HCT116 (cell line): Measurements from ENCODE around the gene GNAT1. TPM values are rescaled to one million over a fixed set of nuclear protein-coding genes. Genes with fewer than 3 reads are reported as not detected.

ENCODE experiments used
- ATAC-seq: fragments of 200-7000 bp; cut with Tn5 transposase; 2 replicates; pipeline ENCODE4 v1.9.1; 2020; ENCODE audit warnings: mild to moderate bottlenecking, moderate library complexity
- BruUV-seq: library from RNA; stranded (reverse); fragments of 400-500 nt; replicated peaks from 2 replicates; lab custom pipeline; 2021; lab: Mats Ljungman, UMichigan
- CTCF ChIA-PET: fragments of 300-600 bp; sonication (Branson Sonifier 250); formaldehyde crosslinking; loops from one replicate; lab custom pipeline; 2021; ENCODE audit warnings: antibody characterized with exemption; lab: Charles Lee
- POLR2A ChIA-PET: fragments of 300-600, 350-600 bp; sonication (Branson Sonifier 250); formaldehyde crosslinking; loops from one replicate; lab custom pipeline; 2021; ENCODE audit warnings: antibody characterized with exemption; lab: Charles Lee
- RAD21 ChIA-PET, 2 experiments: fragments of 300-600 bp; sonication (Branson Sonifier 250); formaldehyde crosslinking; loops; one replicate each; lab custom pipeline; 2023; ENCODE audit warnings: low total read pairs in 2 of 2; ENCODE audit not compliant: uncharacterized antibody in 2 of 2, unreplicated experiment in 2 of 2, low non-redundant PET in 1 of 2; lab: Charles Lee
- DNase-seq: peaks from one replicate; pipeline ENCODE4 v3.0.0-alpha.2; 2010; ENCODE audit warnings: low read depth, low spot score
- H2AFZ ChIP-seq: fragments of 200-600 bp; shearing (Covaris generic), sonication (generic); 2 replicates; pipeline ENCODE4 v1.6.1; 2017; ENCODE audit warnings: low read depth, mixed run types, mixed read lengths, antibody characterized with exemption, low read length; ENCODE audit not compliant: poor library complexity, severe bottlenecking
- H3K27ac ChIP-seq: 2 replicates; pipeline ENCODE4 v1.5.1; 2012; ENCODE audit warnings: low read depth, low read length
- H3K27me3 ChIP-seq: fragments of 200-600 bp; sonication (generic); 2 replicates; pipeline ENCODE4 v1.6.1; 2016; ENCODE audit warnings: mixed run types, low read length, mixed read lengths; ENCODE audit not compliant: insufficient read depth
- H3K36me3 ChIP-seq, 2 experiments: fragments of 200-500 bp in 1 of 2; fragments of 200-600 bp in 1 of 2; sonication (Bioruptor generic) in 1 of 2; sonication (generic) in 1 of 2; 2 replicates each; pipeline versions ENCODE4 v1.5.1 to v1.6.1; 2014 to 2016; ENCODE audit warnings: low read length in 2 of 2, inconsistent platforms in 1 of 2, mixed read lengths in 1 of 2, mixed run types in 1 of 2; ENCODE audit not compliant: insufficient read depth in 2 of 2, control insufficient read depth in 1 of 2
- H3K4me1 ChIP-seq, 2 experiments: fragments of 200-600 bp in 1 of 2; sonication (generic) in 1 of 2; 2 replicates each; pipeline versions ENCODE4 v1.5.1 to v1.6.1; 2012 to 2017; ENCODE audit warnings: low read length in 2 of 2, inconsistent platforms in 1 of 2, mild to moderate bottlenecking in 1 of 2, mixed read lengths in 1 of 2, mixed run types in 1 of 2, moderate library complexity in 1 of 2; ENCODE audit not compliant: insufficient read depth in 2 of 2, control insufficient read depth in 1 of 2
- H3K4me2 ChIP-seq: fragments of 200-600 bp; sonication (generic); 2 replicates; pipeline ENCODE4 v1.6.1; 2017; ENCODE audit warnings: mixed run types, low read length, mixed read lengths
- H3K4me3 ChIP-seq, 2 experiments: fragments of 200-600 bp in 1 of 2; sonication (generic) in 1 of 2; replicated peaks in 1 of 2; 2 replicates each; pipeline ENCODE4 v1.5.1; 2011 to 2016; ENCODE audit warnings: low read length in 2 of 2, control low read depth in 1 of 2, low read depth in 1 of 2, mild to moderate bottlenecking in 1 of 2, mixed read lengths in 1 of 2, mixed run types in 1 of 2
- H3K79me2 ChIP-seq: fragments of 200-600 bp; sonication (generic); 2 replicates; pipeline ENCODE4 v1.6.1; 2017; ENCODE audit warnings: mild to moderate bottlenecking, mixed run types, low read length, moderate library complexity, mixed read lengths; ENCODE audit not compliant: insufficient read depth
- H3K9ac ChIP-seq: fragments of 200-600 bp; sonication (generic); 2 replicates; pipeline ENCODE4 v1.6.1; 2016; ENCODE audit warnings: low read length, mixed read lengths
- H3K9me2 ChIP-seq: fragments of 200-600 bp; sonication (generic), shearing (Covaris generic); 2 replicates; pipeline ENCODE4 v1.6.1; 2017; ENCODE audit warnings: mixed run types, mild to moderate bottlenecking, moderate library complexity; ENCODE audit not compliant: insufficient read depth
- H3K9me3 ChIP-seq, 2 experiments: fragments of 200-500 bp in 1 of 2; fragments of 200-600 bp in 1 of 2; sonication (Bioruptor generic) in 1 of 2; sonication (generic) in 1 of 2; 2 replicates each; pipeline ENCODE4 v1.6.1; 2014 to 2017; ENCODE audit warnings: low read length in 2 of 2, mixed read lengths in 2 of 2, inconsistent platforms in 1 of 2, low read depth in 1 of 2, mild to moderate bottlenecking in 1 of 2, mixed run types in 1 of 2, moderate library complexity in 1 of 2; ENCODE audit not compliant: control insufficient read depth in 1 of 2, insufficient read depth in 1 of 2
- H4K20me1 ChIP-seq: fragments of 200-600 bp; sonication (generic), shearing (Covaris generic); 2 replicates; pipeline ENCODE4 v1.6.1; 2017; ENCODE audit warnings: mixed run types, mild to moderate bottlenecking, moderate library complexity; ENCODE audit not compliant: insufficient read depth
- CEBPB ChIP-seq: IDR thresholded peaks from 2 replicates; pipeline ENCODE4 v1.6.1; 2012; ENCODE audit warnings: low read depth
- FOSL1 ChIP-seq: IDR thresholded peaks from 2 replicates; pipeline ENCODE4 v1.6.1; 2012; ENCODE audit warnings: low read depth
- POLR2A ChIP-seq: IDR thresholded peaks from 2 replicates; pipeline ENCODE4 v1.7.0; 2011; ENCODE audit warnings: borderline replicate concordance; ENCODE audit not compliant: insufficient read depth, insufficient read length; ENCODE audit errors: extremely low read depth
- POLR2AphosphoS5 ChIP-seq: IDR thresholded peaks from 2 replicates; pipeline ENCODE4 v1.6.1; 2011; ENCODE audit warnings: mild to moderate bottlenecking, low read depth, low read length, moderate library complexity
- SP1 ChIP-seq: IDR thresholded peaks from 2 replicates; pipeline ENCODE4 v1.6.1; 2012; ENCODE audit warnings: low read depth
- SRF ChIP-seq: IDR thresholded peaks from 2 replicates; pipeline ENCODE4 v1.6.1; 2012; ENCODE audit warnings: low read depth
- YY1 ChIP-seq: IDR thresholded peaks from 2 replicates; pipeline ENCODE4 v1.6.1; 2011; ENCODE audit warnings: low read length, low read depth, moderate library complexity, mild to moderate bottlenecking; ENCODE audit not compliant: insufficient replicate concordance; ENCODE audit errors: extremely low read depth
- ZBTB33 ChIP-seq: IDR thresholded peaks from 2 replicates; pipeline ENCODE4 v1.6.1; 2011; ENCODE audit warnings: mild to moderate bottlenecking, low read length, moderate library complexity; ENCODE audit not compliant: insufficient replicate concordance; ENCODE audit errors: extremely low read depth
- ZFX ChIP-seq: fragments of 450-650 bp; IDR thresholded peaks from 2 replicates; pipeline ENCODE4 v1.6.1; 2017
- intact Hi-C: fragments of 100-400 bp; cut with micrococcal nuclease; formaldehyde crosslinking; loops from 2 replicates; pipeline ENCODE4 v1.10.0; 2022
- total RNA-seq: library from RNA; stranded (reverse); gene quantifications from one replicate; pipeline ENCODE4 v1.2.1, GENCODE V29; 2021; ENCODE audit not compliant: unreplicated experiment

GNAT1 gene
- total RNA-seq, 1 experiment from 2014 or later, result not detected

GRCh38 chr3:50235716-50236483, 44.5 kb downstream of the GNAT1 start, which contains the start of gene GNAI2:
Gene GNAI2 (plus strand): TSS chr3:50236204. CDS start chr3:50236336, 132 bp downstream.
- peaks cover 43 to 55% of the 10 kb centered on the region in 2 experiments for H3K4me1 ChIP-seq
- RAD21 ChIA-PET, result interaction anchor here (0.6 to 1.1 kb wide), 3 partner anchors 9 to 14 kb away, joined by 3 to 7 read pairs (median 6); no protein-coding TSS in a partner anchor
- CTCF ChIA-PET, result interaction anchor here (0.7 to 2.9 kb wide), 11 partner anchors 9 to 696 kb away, joined by 3 to 26 read pairs (median 4); no protein-coding TSS in a partner anchor

More at GRCh38 chr3:50235716-50236483, 44.5 kb downstream of the GNAT1 start, which contains the start of gene GNAI2:
- intact Hi-C loops, result loop anchor here (1.0 kb wide), 2 partner anchors 9 to 15 kb away; no protein-coding TSS in a partner anchor
- peaks cover 46% of the 10 kb centered on the region for H3K79me2 ChIP-seq
- peaks cover 0 to 5% of the 10 kb centered on the region in 2 experiments; a peak in 1 of 4 replicates for H3K36me3 ChIP-seq
- BruUV-seq, result no TSS peak
- no peak for TF ChIP-seq CEBPB
- peak; percentile 36 for TF ChIP-seq ZBTB33
- TF ChIP-seq FOSL1, result no peak
- peak; percentile 45 for TF ChIP-seq YY1
- peak; percentile 88 for TF ChIP-seq POLR2A
- peak; percentile 96 for TF ChIP-seq POLR2AphosphoS5
- no peak for TF ChIP-seq SRF
- TF ChIP-seq ZFX, result peak; percentile 35; the same call in 1 of the 2 replicates
- no peak for TF ChIP-seq SP1
- TF ChIP-seq, all 23 proteins: peak for 5
- H4K20me1 ChIP-seq, result 0 out of 2 replicates have a peak, but pooled peaks cover 4% of the 10 kb centered on the region
- DNase-seq (peak; percentile 93), ATAC-seq (peak; percentile 92)
- H3K27me3 ChIP-seq, result no peaks in the 10 kb centered on the region
- POLR2A ChIA-PET, result interaction anchor here (0.7 to 3.5 kb wide), 17 partner anchors 10 to 365 kb away, joined by 3 to 34 read pairs (median 4); partner anchors contain the start of genes HYAL3, IFRD2, NAA80 and SLC38A3
- H3K9me2 ChIP-seq, result no peaks in the 10 kb centered on the region
- H3K9me3 ChIP-seq, result no peaks in the 10 kb centered on the region
- no peak within 1 kb of the TSS for H2AFZ ChIP-seq
- H3K9ac ChIP-seq, result peak within 1 kb of the TSS; percentile 79
- peak within 1 kb of the TSS; percentile 80 to 89 for H3K4me3 ChIP-seq
- H3K4me2 ChIP-seq, result peak within 1 kb of the TSS; percentile 86
- H3K27ac ChIP-seq, result peak within 1 kb of the TSS; percentile 81
